A549 (cell line): Measurements from ENCODE around the gene JADE3. TPM values are rescaled to one million over a fixed set of nuclear protein-coding genes. Genes with fewer than 3 reads are reported as not detected.

Experiments used
- ATAC-seq, 2 experiments: fragments of 200-7000 bp in 1 of 2; fragments of >200 bp in 1 of 2; cut with Nextera tagmentation in 1 of 2; cut with Tn5 transposase in 1 of 2; 3 replicates each; pipeline versions ENCODE4 v1.8.0 to v1.9.1; 2018 to 2020; ENCODE audit warnings: mild to moderate bottlenecking in 1 of 2, moderate library complexity in 1 of 2
- CTCF ChIA-PET: fragments of 300-600 bp; sonication (Branson Sonifier 250); formaldehyde crosslinking; extraction: SDS; loops from one replicate; lab custom pipeline; 2021; ENCODE audit warnings: antibody characterized with exemption, inconsistent platforms; lab: Yijun Ruan, JAX
- POLR2A ChIA-PET: fragments of 350-600 bp; formaldehyde crosslinking; extraction: SDS; loops from one replicate; lab custom pipeline; 2021; ENCODE audit warnings: antibody characterized with exemption, inconsistent platforms; lab: Yijun Ruan, JAX
- DNase-seq, 2 experiments: peaks; one replicate each; pipeline versions ENCODE4 v3.0.0 to v3.0.0-alpha.2; 2011 to 2016; ENCODE audit warnings: low read depth in 1 of 2, low spot score in 1 of 2
- FAIRE-seq: peaks from 2 replicates; lab custom pipeline; 2011; peaks lifted over from hg19 to GRCh38; lab: Jason Lieb, UNC
- H3K27ac ChIP-seq, 2 experiments: fragments of >200 bp; sonication (Bioruptor Twin); formaldehyde crosslinking; 3 replicates each; pipeline ENCODE4 v1.5.1; 2016 to 2017
- H3K4me1 ChIP-seq: fragments of >200 bp; sonication (Bioruptor Twin); formaldehyde crosslinking; 3 replicates; pipeline ENCODE4 v1.6.1; 2016
- H3K4me2 ChIP-seq: fragments of >200 bp; sonication (Bioruptor Twin); formaldehyde crosslinking; 3 replicates; pipeline ENCODE4 v1.6.1; 2016
- H3K4me3 ChIP-seq: fragments of >200 bp; sonication (Bioruptor Twin); formaldehyde crosslinking; 3 replicates; pipeline ENCODE4 v1.5.1; 2016
- H3K9me3 ChIP-seq: fragments of >200 bp; sonication (Bioruptor Twin); formaldehyde crosslinking; 3 replicates; pipeline ENCODE4 v1.6.1; 2016
- BCL3 ChIP-seq: fragments of >200 bp; sonication (Bioruptor Twin); formaldehyde crosslinking; IDR thresholded peaks from 3 replicates; pipeline ENCODE4 v1.6.1; 2016
- CEBPB ChIP-seq, 2 experiments: fragments of >200 bp in 1 of 2; sonication (Bioruptor Twin) in 1 of 2; formaldehyde crosslinking in 1 of 2; IDR thresholded peaks; 2 replicates each; pipeline ENCODE4 v1.6.1; 2012 to 2016
- CHD2 ChIP-seq: fragments of 150-350 bp; IDR thresholded peaks from 2 replicates; pipeline ENCODE4 v1.6.1; 2014; ENCODE audit warnings: low read length; ENCODE audit not compliant: partially characterized antibody
- ELK1 ChIP-seq: fragments of 150-350 bp; IDR thresholded peaks from 2 replicates; pipeline ENCODE4 v1.6.1; 2014; ENCODE audit warnings: low read depth, mild to moderate bottlenecking, low read length
- EP300 ChIP-seq, 2 experiments: fragments of >200 bp; sonication (Bioruptor Twin); formaldehyde crosslinking; IDR thresholded peaks; 2 replicates in 1 of 2; 3 replicates in 1 of 2; pipeline ENCODE4 v1.6.1; 2016 to 2017
- ESRRA ChIP-seq: fragments of 150-350 bp; IDR thresholded peaks from 2 replicates; pipeline ENCODE4 v1.6.1; 2014; ENCODE audit warnings: mild to moderate bottlenecking, low read length, borderline replicate concordance
- FOSB ChIP-seq: fragments of 250-450 bp; sonication (Bioruptor Pico); IDR thresholded peaks from 2 replicates; pipeline ENCODE4 v1.5.0; 2020; ENCODE audit warnings: mild to moderate bottlenecking, moderate library complexity
- FOSL2 ChIP-seq, 2 experiments: fragments of 450-650 bp in 1 of 2; fragments of >200 bp in 1 of 2; sonication (Bioruptor Twin) in 1 of 2; formaldehyde crosslinking; IDR thresholded peaks; 2 replicates each; pipeline versions ENCODE4 v1.5.0 to v1.6.1; 2016 to 2020; ENCODE audit warnings: mild to moderate bottlenecking in 1 of 2, moderate library complexity in 1 of 2
- GATA3 ChIP-seq: IDR thresholded peaks from 2 replicates; pipeline ENCODE4 v1.6.1; 2012; ENCODE audit warnings: borderline replicate concordance
- HDAC2 ChIP-seq: fragments of 200-600 bp; sonication (generic); IDR thresholded peaks from 2 replicates; pipeline ENCODE4 v1.6.1; 2016
- HEYL ChIP-seq: fragments of 250-450 bp; sonication (Bioruptor Pico); IDR thresholded peaks from 2 replicates; pipeline ENCODE4 v1.8.0; 2021; ENCODE audit warnings: mild to moderate bottlenecking, moderate library complexity
- HOXA7 ChIP-seq: fragments of 250-450 bp; sonication (Bioruptor Pico); IDR thresholded peaks from 2 replicates; pipeline ENCODE4 v1.5.0; 2020; ENCODE audit warnings: mild to moderate bottlenecking, moderate library complexity
- KDM1A ChIP-seq: fragments of 200-600 bp; sonication (generic); IDR thresholded peaks from 2 replicates; pipeline ENCODE4 v1.6.1; 2016; ENCODE audit warnings: low read depth, mild to moderate bottlenecking
- KDM5A ChIP-seq: fragments of 200-600 bp; sonication (generic); IDR thresholded peaks from 2 replicates; pipeline ENCODE4 v1.6.1; 2016; ENCODE audit warnings: antibody characterized with exemption, mild to moderate bottlenecking
- MAFK ChIP-seq: fragments of 450-650 bp; IDR thresholded peaks from 2 replicates; pipeline ENCODE4 v1.6.1; 2014; ENCODE audit not compliant: partially characterized antibody
- MAX ChIP-seq: IDR thresholded peaks from 2 replicates; pipeline ENCODE4 v1.6.1; 2012
- MAZ ChIP-seq: fragments of 150-350 bp; IDR thresholded peaks from 2 replicates; pipeline ENCODE4 v1.6.1; 2014; ENCODE audit warnings: antibody characterized with exemption, low read depth, low read length, borderline replicate concordance
- NFE2L2 ChIP-seq: fragments of 150-350 bp; conservative IDR thresholded peaks from 2 replicates; pipeline ENCODE4 v1.6.1; 2014; ENCODE audit warnings: low read length
- NPAS2 ChIP-seq: fragments of 250-450 bp; sonication (Bioruptor Pico); IDR thresholded peaks from 2 replicates; pipeline ENCODE4 v1.8.0; 2022; ENCODE audit warnings: mild to moderate bottlenecking, moderate library complexity, borderline replicate concordance
- PBX3 ChIP-seq: IDR thresholded peaks from 2 replicates; pipeline ENCODE4 v1.6.1; 2012
- POLR2AphosphoS2 ChIP-seq: conservative IDR thresholded peaks from 2 replicates; pipeline ENCODE4 v1.6.1; 2012; ENCODE audit warnings: low read length, improper control_type of control experiment, inconsistent platforms
- RARB ChIP-seq: fragments of 250-450 bp; sonication (Bioruptor Pico); IDR thresholded peaks from 2 replicates; pipeline ENCODE4 v1.8.0; 2021; ENCODE audit warnings: mild to moderate bottlenecking, moderate library complexity
- RFX5 ChIP-seq: fragments of 450-650 bp; IDR thresholded peaks from 2 replicates; pipeline ENCODE4 v1.7.1; 2014; ENCODE audit warnings: antibody characterized with exemption, mild to moderate bottlenecking, moderate library complexity
- SREBF2 ChIP-seq: fragments of 450-650 bp; IDR thresholded peaks from 2 replicates; pipeline ENCODE4 v1.6.1; 2014; ENCODE audit warnings: mild to moderate bottlenecking, moderate library complexity
- TFCP2L1 ChIP-seq: fragments of 250-450 bp; sonication (Bioruptor Pico); IDR thresholded peaks from 2 replicates; pipeline ENCODE4 v1.5.0; 2021; ENCODE audit warnings: mild to moderate bottlenecking
- ZFP36 ChIP-seq: fragments of 450-650 bp; IDR thresholded peaks from 2 replicates; pipeline ENCODE4 v1.6.1; 2014; ENCODE audit warnings: borderline replicate concordance; ENCODE audit not compliant: partially characterized antibody
- WGBS: methylation state at CpG from one replicate; pipeline ENCODE4 v1.1.6; 2017; ENCODE audit errors: missing lambda C conversion rate; 5-methylcytosine and 5-hydroxymethylcytosine counted together
- polyA plus RNA-seq, 4 experiments: library from polyadenylated mRNA; depleted of rRNA in 3 of 4; stranded (reverse); fragments of >200 nt; fragmentation: RNase III in 1 of 4; extraction: RNeasy Plus Mini Kit Qiagen cat#74134 plus additional on column Dnase treatment in 1 of 4; gene quantifications; 2 replicates in 3 of 4; 3 replicates in 1 of 4; pipeline ENCODE4 v1.2.3, GENCODE V29; 2011 to 2017

The JADE3 gene
- polyA plus RNA-seq, 2 of the 4 experiments (the other 2 are of a cell fraction) = 10.6 to 19.8 TPM

GRCh38 chrX:46863072-46863471 is 49.1 kb upstream of the JADE3 start:
- H3K4me2 ChIP-seq = no peak overlapping the region
- POLR2A ChIA-PET = no interaction called here
- DNase-seq = no peak
- 98% methylated on average over 2 of the region's 2 CpGs for WGBS
- H3K27ac ChIP-seq = peak overlapping the region; percentile 7 to 69; a peak in 3 of 6 replicates
- no peak for ATAC-seq
- H3K4me3 ChIP-seq = no peak overlapping the region
- FAIRE-seq = no peak
- peaks cover 15% of the 10 kb centered on the region; the same call in 2 of the 3 replicates for H3K4me1 ChIP-seq
- CTCF ChIA-PET = interaction anchor here (0.6 kb wide), 1 partner anchor 41 kb away, joined by 3 read pairs; no protein-coding TSS in a partner anchor
- TF ChIP-seq SREBF2 = no peak
- TF ChIP-seq CHD2 = no peak
- no peak for TF ChIP-seq KDM1A
- TF ChIP-seq GATA3 = no peak
- TF ChIP-seq ELK1 = no peak
- TF ChIP-seq NFE2L2 = peak; percentile 70
- no peak for TF ChIP-seq TFCP2L1
- TF ChIP-seq BCL3 = no peak
- no peak for TF ChIP-seq RARB (CRISPR knock-in tag)
- TF ChIP-seq KDM5A = no peak
- peak; percentile 84 for TF ChIP-seq MAFK
- TF ChIP-seq, all 56 proteins: peak for 2
- no peaks in the 10 kb centered on the region for H3K9me3 ChIP-seq

- POLR2A ChIA-PET = no interaction called here
- CTCF ChIA-PET = no interaction called here
- ATAC-seq = no peak
Observed at GRCh38 chrX:46864606-46865005, 47.6 kb upstream of the JADE3 start.

GRCh38 chrX:46865281-46865680 is 46.9 kb upstream of the JADE3 start:
- TF ChIP-seq HOXA7 (CRISPR knock-in tag) (no peak), FOSB (CRISPR knock-in tag) (no peak), EP300 (IDR thresholded peaks at IDR 0.05) (no peak), MAZ (no peak), HDAC2 (no peak), KDM1A (no peak), RFX5 (no peak), PBX3 (no peak), ZFP36 (no peak), CEBPB (IDR thresholded peaks at IDR 0.05) (no peak), POLR2AphosphoS2 (no peak), MAX (peak; percentile 26; the same call in 1 of the 2 replicates), FOSL2 (IDR thresholded peaks at IDR 0.05) (0 out of 2 replicates have a peak, but pooled peaks have one; percentile 7), FOSL2 (CRISPR knock-in tag; IDR thresholded peaks at IDR 0.05) (peak; percentile 58), HEYL (no peak)
- DNase-seq = peak; percentile 33 to 63
- H3K27ac ChIP-seq = peak overlapping the region in 1 of 2 experiments; percentile 59; a peak in 2 of 6 replicates
- 18% methylated on average over 4 of the region's 4 CpGs for WGBS
- H3K9me3 ChIP-seq = no peaks in the 10 kb centered on the region
- peak in 1 of 2 experiments; percentile 72; a peak in 4 of 6 replicates for ATAC-seq
- H3K4me3 ChIP-seq = no peak overlapping the region
- CTCF ChIA-PET = interaction anchor here (1.5 kb wide), 1 partner anchor 38 kb away, joined by 3 read pairs; no protein-coding TSS in a partner anchor
- POLR2A ChIA-PET = no interaction called here
- H3K4me1 ChIP-seq = peaks cover 15% of the 10 kb centered on the region; the same call in 2 of the 3 replicates
- H3K4me2 ChIP-seq = peak overlapping the region; percentile 56
- FAIRE-seq = no peak

More at GRCh38 chrX:46864606-46865005, 47.6 kb upstream of the JADE3 start:
- H3K27ac ChIP-seq = no peak overlapping the region; a peak in 1 of 6 replicates
- H3K4me3 ChIP-seq = no peak overlapping the region
- FAIRE-seq (no peak), DNase-seq (no peak)
- TF ChIP-seq ESRRA = no peak
- TF ChIP-seq NPAS2 (CRISPR knock-in tag) = no peak
- TF ChIP-seq KDM1A = no peak
- no peak for TF ChIP-seq MAZ
- H3K4me2 ChIP-seq = no peak overlapping the region
- no peaks in the 10 kb centered on the region for H3K9me3 ChIP-seq
- WGBS = 88% methylated on average over 2 of the region's 2 CpGs
- H3K4me1 ChIP-seq = peaks cover 15% of the 10 kb centered on the region; the same call in 2 of the 3 replicates
